ENCODE results near the gene PROB1. TPM values are rescaled to one million over a fixed set of nuclear protein-coding genes. Genes with fewer than 3 reads are reported as not detected.

PROB1 gene
- total and polyA plus RNA-seq, 9 of the 15 experiments (the other 6 are each of a cell fraction or from before 2014, with no cell fraction given), result 0.01 to 1.8 (median 0.47) TPM

- TF ChIP-seq ZNF318 (IDR thresholded peaks at IDR 0.05; ENCODE audit: borderline replicate concordance in 1 of 2, low read depth in 1 of 2), result no peak
- TF ChIP-seq ZNF134 (CRISPR knock-in tag; conservative IDR thresholded peaks at IDR 0.05), result no peak
- TF ChIP-seq POLR3A (IDR thresholded peaks at IDR 0.05; ENCODE audit: borderline replicate concordance, extremely low read depth, insufficient read depth, insufficient read length), result no peak
- no peak for TF ChIP-seq ETV6 (IDR thresholded peaks at IDR 0.05; ENCODE audit: borderline replicate concordance in 1 of 2, low read depth in 2 of 2, low read length in 1 of 2)
- no peak for TF ChIP-seq ETV6 (CRISPR knock-in tag; IDR thresholded peaks at IDR 0.05; ENCODE audit: borderline replicate concordance)
- TF ChIP-seq PTTG1 (tag; IDR thresholded peaks at IDR 0.05; ENCODE audit: low read depth), result no peak
- TF ChIP-seq RBM22 (IDR thresholded peaks at IDR 0.05; ENCODE audit: low read depth, low read length, poor library complexity, severe bottlenecking), result no peak
- TF ChIP-seq BACH1 (tag; IDR thresholded peaks at IDR 0.05), result no peak
- no peak for TF ChIP-seq CSDE1 (IDR thresholded peaks at IDR 0.05)
- no peak for TF ChIP-seq FOXK2 (conservative IDR thresholded peaks at IDR 0.05 in 1 of 2, IDR thresholded peaks at IDR 0.05 in 1 of 2; ENCODE audit: low read depth in 2 of 2)
- TF ChIP-seq MIER1 (IDR thresholded peaks at IDR 0.05; ENCODE audit: low read depth), result no peak
- no peak for TF ChIP-seq THRAP3 (IDR thresholded peaks at IDR 0.05; ENCODE audit: borderline replicate concordance)
- TF ChIP-seq ZNF436 (CRISPR knock-in tag; IDR thresholded peaks at IDR 0.05), result no peak
- no peak for TF ChIP-seq DMBX1 (CRISPR knock-in tag; IDR thresholded peaks at IDR 0.05; ENCODE audit: borderline replicate concordance)
- TF ChIP-seq TRIM24 (IDR thresholded peaks at IDR 0.05), result no peak
- peak; percentile 34; the same call in 1 of the 2 replicates for TF ChIP-seq USF1 (CRISPR knock-in tag; IDR thresholded peaks at IDR 0.05)
These were observed 44.4 kb upstream of the PROB1 start, which contains the start of gene DNAJC18 (continued) for GRCh38 chr5:139439013-139439903.
